Fibroblast of lung (primary cell): ENCODE measurements around the gene TBL2. TPM values are rescaled to one million over a fixed set of nuclear protein-coding genes. Genes with fewer than 3 reads are reported as not detected.

Source experiments
- DNase-seq, 2 donors: peaks; one replicate each; pipeline versions ENCODE4 v3.0.0 to v3.0.0-alpha.2; 2010; ENCODE audit warnings: low read depth in 2 of 2
- H2AFZ ChIP-seq: 2 replicates; pipeline ENCODE4 v1.5.1; 2012; ENCODE audit warnings: low read length, control low read depth, inconsistent platforms
- H3K27ac ChIP-seq: 2 replicates; pipeline ENCODE4 v1.5.1; 2011; ENCODE audit warnings: low read length, control low read depth; ENCODE audit not compliant: insufficient read depth
- H3K27me3 ChIP-seq: 2 replicates; pipeline ENCODE4 v1.5.1; 2011; ENCODE audit warnings: mild to moderate bottlenecking, low read length; ENCODE audit not compliant: control insufficient read depth, insufficient read depth
- H3K36me3 ChIP-seq: 2 replicates; pipeline ENCODE4 v1.5.1; 2011; ENCODE audit warnings: low read length; ENCODE audit not compliant: control insufficient read depth, insufficient read depth
- H3K4me1 ChIP-seq: 2 replicates; pipeline ENCODE4 v1.5.1; 2011; ENCODE audit warnings: low read length; ENCODE audit not compliant: control insufficient read depth, insufficient read depth; ENCODE audit errors: extremely low read depth
- H3K4me2 ChIP-seq: 2 replicates; pipeline ENCODE4 v1.5.1; 2011; ENCODE audit warnings: low read length, control low read depth; ENCODE audit not compliant: insufficient read depth; ENCODE audit errors: extremely low read depth
- H3K4me3 ChIP-seq, 4 experiments: fragments of 200-600 bp in 1 of 4; sonication (generic) in 1 of 4; replicated peaks in 1 of 4; 2 replicates each; pipeline ENCODE4 v1.5.1; 2011 to 2016; ENCODE audit warnings: low read length in 4 of 4, low read depth in 3 of 4, mild to moderate bottlenecking in 3 of 4, control low read depth in 2 of 4, inconsistent platforms in 1 of 4, mixed read lengths in 1 of 4; ENCODE audit not compliant: insufficient read depth in 1 of 4; ENCODE audit errors: control extremely low read depth in 1 of 4
- H3K79me2 ChIP-seq: 2 replicates; pipeline ENCODE4 v1.5.1; 2012; ENCODE audit warnings: mild to moderate bottlenecking, low read length, inconsistent platforms; ENCODE audit not compliant: control insufficient read depth, insufficient read depth
- H3K9ac ChIP-seq: 2 replicates; pipeline ENCODE4 v1.5.1; 2011; ENCODE audit warnings: mild to moderate bottlenecking, low read length, control low read depth; ENCODE audit not compliant: insufficient read depth
- H3K9me3 ChIP-seq: 2 replicates; pipeline ENCODE4 v1.5.1; 2012; ENCODE audit warnings: low read depth, low read length; ENCODE audit not compliant: control insufficient read depth, insufficient read depth
- H4K20me1 ChIP-seq: 2 replicates; pipeline ENCODE4 v1.5.1; 2011; ENCODE audit warnings: low read length; ENCODE audit not compliant: control insufficient read depth, insufficient read depth; ENCODE audit errors: extremely low read depth
- CTCF ChIP-seq, 2 donors: IDR thresholded peaks in 1 of 2; conservative IDR thresholded peaks in 1 of 2; 1 replicate in 1 of 2; 2 replicates in 1 of 2; pipeline ENCODE4 v1.5.1; 2011 to 2012; ENCODE audit warnings: low read length in 2 of 2, control low read depth in 1 of 2, inconsistent platforms in 1 of 2, low read depth in 1 of 2, mild to moderate bottlenecking in 1 of 2
- EZH2 ChIP-seq: IDR thresholded peaks from 2 replicates; pipeline ENCODE4 v1.5.1; 2012; ENCODE audit warnings: low read length, control low read depth, mild to moderate bottlenecking; ENCODE audit errors: missing control alignments
- polyA plus RNA-seq, 2 donors: library from polyadenylated mRNA; depleted of rRNA in 1 of 2; stranded (reverse) in 1 of 2; unstranded in 1 of 2; fragments of >200 nt; gene quantifications; 2 replicates each; pipeline ENCODE4 v1.2.1, GENCODE V29; 2011 to 2012; ENCODE audit warnings: missing spikeins in 1 of 2
- total RNA-seq: library from RNA; depleted of rRNA; stranded (reverse); fragments of >200 nt; gene quantifications from 2 replicates; pipeline ENCODE4 v1.2.1, GENCODE V29; 2014

The TBL2 gene
- total and polyA plus RNA-seq, 2 donors (not counting 1 experiment from before 2014, with no cell fraction given), result 40.1 to 58.6 TPM

- Histone ChIP-seq H4K20me1 (no peaks in the 10 kb centered on the region), H3K4me1 (no peaks in the 10 kb centered on the region), H3K27me3 (peaks cover 3% of the 10 kb centered on the region), H3K27ac (no peak overlapping the region), H2AFZ (no peak overlapping the region), H3K4me2 (no peak overlapping the region), H3K79me2 (no peaks in the 10 kb centered on the region), H3K9me3 (no peaks in the 10 kb centered on the region), H3K4me3 (no peak overlapping the region), H3K36me3 (no peaks in the 10 kb centered on the region), H3K9ac (no peak overlapping the region)
- DNase-seq, result peak in 1 of 2 donors; percentile 25
- no peak for TF ChIP-seq CTCF (conservative IDR thresholded peaks at IDR 0.05 in 1 of 2, IDR thresholded peaks at IDR 0.05 in 1 of 2; ENCODE audit: low read depth in 1 of 2, low read length in 2 of 2)
- TF ChIP-seq EZH2, result no peak
Observed at GRCh38 chr7:73613954-73614735, 35.8 kb upstream of the TBL2 start.

GRCh38 chr7:73612598-73613269 lies 34.4 kb upstream of the TBL2 start:
- Histone ChIP-seq H3K4me2 (no peak overlapping the region), H3K9me3 (no peaks in the 10 kb centered on the region), H3K4me1 (no peaks in the 10 kb centered on the region), H3K79me2 (no peaks in the 10 kb centered on the region), H3K27ac (no peak overlapping the region), H2AFZ (no peak overlapping the region), H3K27me3 (peaks cover 3% of the 10 kb centered on the region), H3K4me3 (no peak overlapping the region), H3K9ac (no peak overlapping the region), H4K20me1 (no peaks in the 10 kb centered on the region), H3K36me3 (no peaks in the 10 kb centered on the region)
- DNase-seq, result peak; percentile 25 to 29
- peak in 1 of 2 donors; percentile 18 for TF ChIP-seq CTCF (conservative IDR thresholded peaks at IDR 0.05 in 1 of 2, IDR thresholded peaks at IDR 0.05 in 1 of 2; ENCODE audit: low read depth in 1 of 2, low read length in 2 of 2)
- no peak for TF ChIP-seq EZH2

- H4K20me1 ChIP-seq, result no peaks in the 10 kb centered on the region
- H3K9me3 ChIP-seq, result no peaks in the 10 kb centered on the region
- H3K27ac ChIP-seq, result no peak overlapping the region
- H3K36me3 ChIP-seq, result no peaks in the 10 kb centered on the region
- H3K9ac ChIP-seq, result no peak overlapping the region
- no peak for DNase-seq
- no peak overlapping the region for H2AFZ ChIP-seq
- H3K27me3 ChIP-seq, result peaks cover 3% of the 10 kb centered on the region
- no peak overlapping the region for H3K4me3 ChIP-seq
- H3K4me2 ChIP-seq, result no peak overlapping the region
- no peaks in the 10 kb centered on the region for H3K79me2 ChIP-seq
- H3K4me1 ChIP-seq, result no peaks in the 10 kb centered on the region
- TF ChIP-seq EZH2 (no peak), CTCF (conservative IDR thresholded peaks at IDR 0.05 in 1 of 2, IDR thresholded peaks at IDR 0.05 in 1 of 2; ENCODE audit: low read depth in 1 of 2, low read length in 2 of 2) (no peak)
Observed at GRCh38 chr7:73611017-73611555, 32.7 kb upstream of the TBL2 start.
